Endothelial cell of umbilical vein (primary cell): ENCODE measurements around the gene IFT74. TPM values are rescaled to one million over a fixed set of nuclear protein-coding genes. Genes with fewer than 3 reads are reported as not detected.

Experiments
- BruUV-seq: library from RNA; stranded (reverse); fragments of 400-500 nt; replicated peaks from 2 replicates; lab custom pipeline; 2021; lab: Mats Ljungman, UMichigan
- CTCF ChIA-PET: fragments of 300-600, 350-600 bp; sonication (Branson Sonifier 250); formaldehyde crosslinking; loops from one replicate; lab custom pipeline; 2021; ENCODE audit warnings: antibody characterized with exemption, inconsistent platforms; lab: Charles Lee
- POLR2A ChIA-PET: fragments of 300-600, 350-600 bp; sonication (Branson Sonifier 250); formaldehyde crosslinking; loops from one replicate; lab custom pipeline; 2021; ENCODE audit warnings: antibody characterized with exemption, inconsistent platforms; lab: Charles Lee
- DNase-seq: peaks from one replicate; pipeline ENCODE4 v3.0.0-alpha.2; 2011; ENCODE audit warnings: low read depth, low spot score
- FAIRE-seq: peaks from 2 replicates; lab custom pipeline; 2011; peaks lifted over from hg19 to GRCh38; lab: Jason Lieb, UNC
- H2AFZ ChIP-seq: 2 replicates; pipeline ENCODE4 v1.6.0; 2012; ENCODE audit warnings: low read depth, low read length, control low read depth, inconsistent platforms
- H3K27ac ChIP-seq: 2 replicates; pipeline ENCODE4 v1.5.1; 2011; ENCODE audit warnings: low read depth, mild to moderate bottlenecking, control low read depth, low read length, moderate library complexity; ENCODE audit not compliant: insufficient read depth
- H3K27me3 ChIP-seq, 2 experiments: 2 replicates each; pipeline versions ENCODE4 v1.6.0 to v1.6.1; 2011; ENCODE audit warnings: low read length in 2 of 2, mixed read lengths in 1 of 2; ENCODE audit not compliant: control insufficient read depth in 2 of 2, insufficient read depth in 2 of 2
- H3K36me3 ChIP-seq, 2 experiments: 2 replicates in 1 of 2; 3 replicates in 1 of 2; pipeline ENCODE4 v1.5.1; 2011; ENCODE audit warnings: low read length in 2 of 2, mild to moderate bottlenecking in 1 of 2, moderate library complexity in 1 of 2; ENCODE audit not compliant: control insufficient read depth in 2 of 2, insufficient read depth in 2 of 2; ENCODE audit errors: extremely low read depth in 1 of 2
- H3K4me1 ChIP-seq: 3 replicates; pipeline ENCODE4 v1.5.1; 2011; ENCODE audit warnings: mild to moderate bottlenecking, low read length; ENCODE audit not compliant: control insufficient read depth, insufficient read depth; ENCODE audit errors: extremely low read depth
- H3K4me2 ChIP-seq: 2 replicates; pipeline ENCODE4 v1.6.1; 2011; ENCODE audit warnings: low read length, control low read depth, mixed read lengths; ENCODE audit not compliant: insufficient read depth
- H3K4me3 ChIP-seq, 3 experiments: fragments of 200-600 bp in 1 of 3; sonication (generic), shearing (Covaris generic) in 1 of 3; replicated peaks in 1 of 3; 2 replicates each; pipeline ENCODE4 v1.5.1; 2011 to 2016; ENCODE audit warnings: control low read depth in 3 of 3, low read length in 3 of 3, mild to moderate bottlenecking in 2 of 3, inconsistent platforms in 1 of 3, low read depth in 1 of 3, moderate library complexity in 1 of 3; ENCODE audit not compliant: insufficient read depth in 1 of 3
- H3K79me2 ChIP-seq: 2 replicates; pipeline ENCODE4 v1.6.0; 2012; ENCODE audit warnings: low read length, inconsistent platforms; ENCODE audit not compliant: control insufficient read depth, insufficient read depth
- H3K9ac ChIP-seq: replicated peaks from 2 replicates; pipeline ENCODE3; 2011; ENCODE audit warnings: low read length, control low read depth; ENCODE audit not compliant: insufficient read depth; ENCODE audit errors: extremely low read depth
- H3K9me1 ChIP-seq: replicated peaks from 3 replicates; pipeline ENCODE4 v1.6.0; 2011; ENCODE audit warnings: mild to moderate bottlenecking, low read length; ENCODE audit not compliant: control insufficient read depth, insufficient read depth; ENCODE audit errors: extremely low read depth
- H3K9me3 ChIP-seq: replicated peaks from 2 replicates; pipeline ENCODE4 v1.5.1; 2012; ENCODE audit warnings: low read length, inconsistent platforms; ENCODE audit not compliant: control insufficient read depth, insufficient read depth
- H4K20me1 ChIP-seq: replicated peaks from 2 replicates; pipeline ENCODE3; 2011; ENCODE audit warnings: mild to moderate bottlenecking, low read length; ENCODE audit not compliant: control insufficient read depth, insufficient read depth; ENCODE audit errors: extremely low read depth
- CTCF ChIP-seq, 2 donors: IDR thresholded peaks; 1 replicate in 1 of 2; 2 replicates in 1 of 2; pipeline ENCODE4 v1.5.1; 2011; ENCODE audit warnings: low read length in 2 of 2, mild to moderate bottlenecking in 2 of 2, moderate library complexity in 2 of 2, control low read depth in 1 of 2, inconsistent platforms in 1 of 2, low read depth in 1 of 2; ENCODE audit not compliant: insufficient read depth in 1 of 2; ENCODE audit errors: extremely low read depth in 1 of 2
- EZH2 ChIP-seq: IDR thresholded peaks from 2 replicates; pipeline ENCODE4 v1.6.1; 2012; ENCODE audit warnings: borderline replicate concordance, low read depth, mild to moderate bottlenecking, moderate library complexity, low read length, inconsistent platforms; ENCODE audit not compliant: severe bottlenecking
- FOS ChIP-seq: IDR thresholded peaks from 2 replicates; pipeline ENCODE4 v1.6.1; 2011; ENCODE audit warnings: mild to moderate bottlenecking, low read length, moderate library complexity, borderline replicate concordance; ENCODE audit not compliant: insufficient read depth
- GATA2 ChIP-seq: IDR thresholded peaks from 2 replicates; pipeline ENCODE4 v1.7.0; 2011; ENCODE audit warnings: low read depth, mild to moderate bottlenecking, moderate library complexity, mixed read lengths, low read length; ENCODE audit not compliant: insufficient read length, insufficient read depth
- JUN ChIP-seq: IDR thresholded peaks from 2 replicates; pipeline ENCODE4 v1.6.1; 2011; ENCODE audit warnings: borderline replicate concordance, low read depth; ENCODE audit not compliant: insufficient read length, insufficient read depth
- MAX ChIP-seq: IDR thresholded peaks from 2 replicates; pipeline ENCODE4 v1.6.1; 2011; ENCODE audit not compliant: insufficient read depth, insufficient read length
- MYC ChIP-seq: IDR thresholded peaks from one replicate; pipeline ENCODE4 v1.6.1; 2011; ENCODE audit warnings: mild to moderate bottlenecking, low read depth, low read length
- POLR2A ChIP-seq: IDR thresholded peaks from 2 replicates; pipeline ENCODE4 v1.6.1; 2012; ENCODE audit warnings: low read depth, mild to moderate bottlenecking, control low read depth, low read length
- POLR2AphosphoS5 ChIP-seq: IDR thresholded peaks from 2 replicates; pipeline ENCODE4 v1.6.1; 2012; ENCODE audit warnings: low read depth, mild to moderate bottlenecking, control low read depth, low read length, moderate library complexity; ENCODE audit not compliant: insufficient read depth
- dilution Hi-C: fragments of 300-500 bp; cut with MboI; formaldehyde crosslinking; loops from one replicate; pipeline ENCODE4 v1.15.0; 2019; ENCODE audit warnings: low sequenced_read_pairs; ENCODE audit not compliant: extremely low pct_ligation_motif_present
- intact Hi-C: fragments of 100-400 bp; cut with micrococcal nuclease; formaldehyde crosslinking; loops from one replicate; pipeline ENCODE4 v1.10.0; 2022
- polyA plus RNA-seq, 4 experiments: library from polyadenylated mRNA; depleted of rRNA in 3 of 4; stranded (reverse) in 3 of 4; unstranded in 1 of 4; fragments of >200 nt; gene quantifications; 2 replicates each; pipeline versions ENCODE4 v1.2.1 to v1.2.3, GENCODE V29; 2011 to 2012; ENCODE audit warnings: missing spikeins in 1 of 4
- total RNA-seq: library from RNA; stranded (reverse); gene quantifications from 2 replicates; pipeline ENCODE4 v1.2.3, GENCODE V29; 2021

The IFT74 gene
- total and polyA plus RNA-seq, 2 donors (not counting 3 experiments of a cell fraction or from before 2014, with no cell fraction given) = 3.4 to 10.8 TPM

DNA sequence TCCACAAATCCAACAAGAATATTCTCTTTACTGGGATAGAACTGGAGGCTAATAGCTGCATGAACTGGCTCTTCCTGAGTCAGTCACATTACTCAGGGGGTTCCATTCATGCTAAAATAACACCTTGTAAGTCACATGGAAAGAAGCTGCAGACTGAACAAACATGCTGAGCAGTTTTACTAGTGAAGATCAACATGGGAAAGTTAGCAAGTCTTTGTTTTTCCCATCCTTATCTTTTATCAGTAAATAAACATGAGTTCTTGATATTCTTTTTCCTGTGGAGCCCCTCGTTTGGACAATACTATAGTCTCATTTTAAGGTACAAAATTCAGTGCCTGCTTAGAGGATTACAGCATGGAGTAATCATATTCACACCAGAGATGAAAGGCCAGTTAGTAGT is 109.1 kb downstream of the IFT74 start:
- dilution Hi-C loops = no loop called here
- Histone ChIP-seq H3K79me2 (no peaks in the 10 kb centered on the region), H3K9ac (peak overlapping the region; percentile 7), H3K9me1 (no peaks in the 10 kb centered on the region), H3K9me3 (no peaks in the 10 kb centered on the region), H3K4me1 (peaks cover 23% of the 10 kb centered on the region), H3K36me3 (no peaks in the 10 kb centered on the region), H3K27me3 (no peaks in the 10 kb centered on the region), H4K20me1 (no peaks in the 10 kb centered on the region), H3K4me3 (no peak overlapping the region), H3K4me2 (peak overlapping the region; percentile 71), H3K27ac (peak overlapping the region; percentile 26), H2AFZ (no peak overlapping the region)
- BruUV-seq = no TSS peak
- CTCF ChIA-PET = interaction anchor here (1.1 to 1.3 kb wide), 2 partner anchors 12 to 29 kb away, joined by 3 to 4 read pairs; no protein-coding TSS in a partner anchor
- TF ChIP-seq GATA2 (peak; percentile 54), JUN (no peak), EZH2 (no peak), MYC (no peak), MAX (no peak), POLR2A (no peak), CTCF (IDR thresholded peaks at IDR 0.05; ENCODE audit: extremely low read depth in 1 of 2, insufficient read depth in 1 of 2, low read depth in 1 of 2, low read length in 2 of 2) (no peak), POLR2AphosphoS5 (no peak), FOS (peak; percentile 39)
- DNase-seq (peak; percentile 86), FAIRE-seq (peak; percentile 37)
- intact Hi-C loops = loop anchor here (1.0 to 2.0 kb wide), 2 partner anchors 44 to 120 kb away; partner anchors contain the start of gene TEK
- POLR2A ChIA-PET = no interaction called here
